Pancreas (tissue), 10 donors: ENCODE data around the gene BAG3. TPM values are rescaled to one million over a fixed set of nuclear protein-coding genes. Genes with fewer than 3 reads are reported as not detected.

Experiments
- ATAC-seq, 4 donors: fragments of 200-7000 bp; cut with Tn5 transposase; one replicate each; pipeline versions ENCODE4 v1.8.0 to v1.9.1; 2020; ENCODE audit warnings: mild to moderate bottlenecking in 4 of 4, moderate library complexity in 4 of 4
- DNase-seq, 6 donors: peaks; one replicate each; pipeline ENCODE4 v3.0.0-alpha.2; 2020
- FAIRE-seq: peaks from 2 replicates; lab custom pipeline; 2012; peaks lifted over from hg19 to GRCh38; lab: Jason Lieb, UNC
- H3K27ac ChIP-seq, 4 donors: fragments of 200-600 bp; sonication (generic); 1 replicate in 3 of 4; 2 replicates in 1 of 4; pipeline versions ENCODE4 v1.5.0 to v1.8.0; 2020
- H3K27me3 ChIP-seq, 4 donors: fragments of 200-600 bp; one replicate each; pipeline ENCODE4 v1.8.0; 2021
- H3K36me3 ChIP-seq, 3 donors: fragments of 200-600 bp; sonication (generic) in 1 of 3; one replicate each; pipeline versions ENCODE4 v1.5.0 to v1.8.0; 2020 to 2021
- H3K4me1 ChIP-seq, 3 donors: fragments of 200-600 bp; one replicate each; pipeline ENCODE4 v1.8.0; 2021
- H3K4me3 ChIP-seq, 4 donors: fragments of 200-600 bp; sonication (generic) in 2 of 4; one replicate each; pipeline versions ENCODE4 v1.5.0 to v1.8.0; 2020 to 2021
- H3K9me3 ChIP-seq, 4 donors: fragments of 200-600 bp; one replicate each; pipeline ENCODE4 v1.8.0; 2021
- CTCF ChIP-seq, 4 donors: fragments of 200-600 bp; sonication (generic) in 3 of 4; IDR thresholded peaks; one replicate each; pipeline versions ENCODE4 v1.5.0 to v1.8.0; 2021; ENCODE audit warnings: antibody characterized with exemption in 4 of 4
- WGBS, 2 donors: extraction: QIAGEN DNeasy Blood & Tissue Kit; methylation state at CpG; one replicate each; pipeline ENCODE4 v1.1.7; 2013; 5-methylcytosine and 5-hydroxymethylcytosine counted together
- intact Hi-C, 3 donors: fragments of 100-400 bp; cut with DNase I; formaldehyde crosslinking; loops; one replicate each; pipeline versions ENCODE4 v1.11.1 to v1.14.2; 2022
- polyA plus RNA-seq, 2 donors: library from polyadenylated mRNA; stranded (reverse); fragments of 200-250 nt; gene quantifications; one replicate each; pipeline ENCODE4 v1.2.3, GENCODE V29; 2013
- total RNA-seq, 6 donors: library from RNA; stranded (reverse); fragmentation: NEBNext Ultra II Directional in 4 of 6; extraction: Animal tissue kit (Norgen Biotek cat#: 25700) in 4 of 6; gene quantifications; one replicate each; pipeline versions ENCODE4 v1.2.1 to v1.2.4, GENCODE V29; 2021 to 2023
- donor health status: healthy with polysubstance abuse.
- donor health status: DM: no; HTN: no; CAD: no; lungs with moderate emphysema.
- donor health status: DM: no; HTN: no; CAD: no.
- donor health status: control.
- donor health status: control.
- donor health status: Bipolar disorder and iron deficiency.
- donor health status: DM: yes; HTN: yes; CAD: no.
- donor health status: DM: no; HTN: no; CAD: no.
- donor health status: DM: no; HTN: no; CAD: no.
- donor health status: DM: yes; HTN: yes; CAD: no.

BAG3 gene
- 10 to 100 TPM in 2 of 6 donors, 1 to 10 TPM in 4; 6.4 to 13.4 (median 8.3) TPM for total RNA-seq
- polyA plus RNA-seq = 10 to 100 TPM in 1 of 2 donors, 1 to 10 TPM in 1; 8.4 to 16.8 TPM

GRCh38 chr10:119650692-119651513 is at the start of gene BAG3:
Gene BAG3, plus strand, starts transcription at chr10:119651380. Its CDS starts 296 bp downstream, at chr10:119651676.
- intact Hi-C loops = no loop called here
- Histone ChIP-seq H3K4me3 (peak within 1 kb of the TSS; percentile 47 to 94 (median 76)), H3K27me3 (no peaks in the 10 kb centered on the region), H3K36me3 (no peaks in the 10 kb centered on the region), H3K9me3 (no peaks in the 10 kb centered on the region), H3K4me1 (peaks cover 7 to 21% (median 12%) of the 10 kb centered on the region in 3 donors), H3K27ac (peak within 1 kb of the TSS; percentile 69 to 99 (median 92))
- 1% methylated on average over 29 to 59 of the region's 60 CpGs for WGBS, 2 donors
- FAIRE-seq (peak; percentile 41), ATAC-seq (peak; percentile 88 to 92 (median 90)), DNase-seq (peak; percentile 86 to 97 (median 94))
- no peak for TF ChIP-seq CTCF (IDR thresholded peaks at IDR 0.05)

DNA sequence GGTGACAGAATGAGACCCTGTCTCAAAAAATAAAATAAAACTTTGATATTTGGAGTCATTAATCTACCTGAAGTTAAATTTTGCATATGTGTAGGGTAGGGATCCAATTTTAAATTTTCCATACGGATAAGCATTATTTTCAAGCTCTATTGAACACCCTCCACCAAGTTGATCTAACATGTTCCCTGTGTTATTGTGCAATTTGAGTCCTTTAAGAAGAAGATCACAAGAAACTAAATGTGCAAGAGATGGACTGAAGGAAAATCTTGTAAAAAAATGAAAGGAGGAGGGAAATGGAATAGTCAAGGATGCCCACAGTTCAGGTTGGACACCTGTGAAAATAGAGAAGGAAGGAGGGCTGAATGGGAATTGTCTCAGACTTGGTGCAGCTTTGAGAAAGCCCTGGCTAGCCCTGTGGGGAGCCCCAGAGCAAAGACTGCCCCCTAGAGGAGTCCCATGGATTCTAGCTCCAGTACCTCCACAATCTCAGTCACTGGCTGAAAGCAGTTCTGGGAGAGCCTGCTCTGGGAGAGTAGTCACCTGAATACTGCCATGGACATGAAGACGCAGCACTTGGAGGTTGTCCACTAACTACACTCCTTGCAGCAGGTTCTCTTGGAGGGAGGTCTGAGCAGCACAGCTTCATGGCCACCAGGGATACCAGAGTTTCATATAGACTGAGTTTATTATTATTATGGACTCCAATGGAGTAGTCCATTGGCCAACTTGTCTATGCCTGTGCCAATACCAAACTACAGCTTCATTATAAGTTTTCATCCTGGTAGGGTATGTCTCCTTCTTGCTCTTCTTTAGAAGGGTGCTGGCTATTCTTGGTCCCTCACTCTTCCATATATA is 48.7 kb upstream of the BAG3 start:
- Histone ChIP-seq H3K27me3 (no peaks in the 10 kb centered on the region), H3K9me3 (no peaks in the 10 kb centered on the region), H3K4me3 (no peak overlapping the region), H3K27ac (no peak overlapping the region), H3K36me3 (no peaks in the 10 kb centered on the region), H3K4me1 (peaks cover 0 to 3% (median 0%) of the 10 kb centered on the region in 3 donors)
- intact Hi-C loops = no loop called here
- FAIRE-seq (no peak), DNase-seq (peak in 1 of 6 donors; percentile 24), ATAC-seq (peak in 3 of 4 donors; percentile 49 to 81 (median 55))
- peak in 2 of 4 donors; percentile 5 to 12 for TF ChIP-seq CTCF (IDR thresholded peaks at IDR 0.05)
- 46 to 55% methylated on average over 2 of the region's 2 CpGs for WGBS, 2 donors

DNA sequence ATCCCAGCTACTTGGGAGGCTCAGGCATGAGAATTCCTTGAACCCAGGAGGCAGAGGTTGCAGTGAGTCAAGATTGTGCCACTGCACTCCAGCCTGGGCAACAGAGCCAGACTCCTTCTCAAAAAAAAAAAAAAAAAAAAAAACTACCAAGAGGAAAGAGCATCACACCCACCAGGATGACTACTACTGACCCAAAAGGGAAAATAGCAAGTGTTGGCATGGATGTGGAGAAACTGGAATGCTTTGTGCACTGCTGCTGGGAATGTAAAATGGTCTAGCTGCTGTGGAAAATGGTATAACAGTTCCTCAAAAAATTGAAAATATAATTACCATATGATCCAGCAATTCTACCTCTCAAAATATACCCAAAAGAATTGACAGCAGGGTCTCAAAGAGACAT is 46.7 kb upstream of the BAG3 start:
- intact Hi-C loops = no loop called here
- H3K9me3 ChIP-seq = no peaks in the 10 kb centered on the region

More for the DNA sequence above, 46.7 kb upstream of the BAG3 start:
- H3K4me3 ChIP-seq = no peak overlapping the region
- H3K27ac ChIP-seq = no peak overlapping the region
- FAIRE-seq (no peak), DNase-seq (no peak), ATAC-seq (no peak)
- H3K27me3 ChIP-seq = no peaks in the 10 kb centered on the region
- no peak for TF ChIP-seq CTCF (IDR thresholded peaks at IDR 0.05)
- no peaks in the 10 kb centered on the region for H3K36me3 ChIP-seq
- H3K4me1 ChIP-seq = no peaks in the 10 kb centered on the region
